ENCODE measurements around the gene GULP1. TPM values are rescaled to one million over a fixed set of nuclear protein-coding genes. Genes with fewer than 3 reads are reported as not detected.

GULP1 gene
- total RNA-seq, 1 experiment from 2014 or later, result 75.1 TPM

GRCh38 chr2:188326290-188326668, 34.6 kb downstream of the GULP1 start:
- Mint-ChIP-seq H3K4me1 (peaks cover 41% of the 10 kb centered on the region), H3K27ac (no peak overlapping the region), H3K4me3 (no peak overlapping the region), H3K27me3 (ENCODE audit: low read depth) (no peaks in the 10 kb centered on the region), H3K36me3 (no peaks in the 10 kb centered on the region), H3K9me3 (no peaks in the 10 kb centered on the region)
- DNase-seq (ENCODE audit: low spot score), result no peak
- CTCF ChIA-PET, result interaction anchor here (2.9 kb wide), 1 partner anchor 33 kb away, joined by 11 read pairs; the partner anchor contains the start of gene GULP1
- TF ChIP-seq IRF1 (CRISPR knock-in tag; IDR thresholded peaks at IDR 0.05) (no peak), ZNF232 (CRISPR knock-in tag; IDR thresholded peaks at IDR 0.05) (no peak), AR (CRISPR knock-in tag; IDR thresholded peaks at IDR 0.05) (no peak), JUN (CRISPR knock-in tag; IDR thresholded peaks at IDR 0.05) (no peak), ZNF532 (CRISPR knock-in tag; IDR thresholded peaks at IDR 0.05; ENCODE audit: borderline replicate concordance) (no peak)
- POLR2A ChIA-PET, result no interaction called here
- no peak for ATAC-seq

GRCh38 chr2:188326669-188327301, 35.1 kb downstream of the GULP1 start:
- peak overlapping the region; percentile 75; the same call in 1 of the 2 replicates for H3K27ac Mint-ChIP-seq
- TF ChIP-seq ZNF423 (CRISPR knock-in tag; IDR thresholded peaks at IDR 0.05) (no peak), NFYB (CRISPR knock-in tag; conservative IDR thresholded peaks at IDR 0.05; ENCODE audit: low read depth) (no peak), ZBTB43 (CRISPR knock-in tag; IDR thresholded peaks at IDR 0.05) (no peak), SP1 (CRISPR knock-in tag; conservative IDR thresholded peaks at IDR 0.05) (no peak), MAX (CRISPR knock-in tag; IDR thresholded peaks at IDR 0.05) (no peak), ERG (CRISPR knock-in tag; IDR thresholded peaks at IDR 0.05) (no peak), GRHL2 (CRISPR knock-in tag; IDR thresholded peaks at IDR 0.05; ENCODE audit: insufficient replicate concordance, severe bottlenecking) (no peak), PREB (CRISPR knock-in tag; IDR thresholded peaks at IDR 0.05; ENCODE audit: borderline replicate concordance) (no peak), ZNF425 (CRISPR knock-in tag; conservative IDR thresholded peaks at IDR 0.05) (no peak), ELF4 (CRISPR knock-in tag; IDR thresholded peaks at IDR 0.05; ENCODE audit: low read depth) (no peak)

More at GRCh38 chr2:188326669-188327301, 35.1 kb downstream of the GULP1 start:
- Mint-ChIP-seq H3K4me1 (peaks cover 41% of the 10 kb centered on the region), H3K36me3 (no peaks in the 10 kb centered on the region), H3K9me3 (no peaks in the 10 kb centered on the region), H3K27me3 (ENCODE audit: low read depth) (no peaks in the 10 kb centered on the region), H3K4me3 (no peak overlapping the region)
- CTCF ChIA-PET, result interaction anchor here (2.9 kb wide), 1 partner anchor 34 kb away, joined by 11 read pairs; the partner anchor contains the start of gene GULP1
- POLR2A ChIA-PET, result no interaction called here
- no peak for DNase-seq (ENCODE audit: low spot score)
- no peak for ATAC-seq

All from WTC11 (cell line).